IPS DF 6.9 (cell line): ENCODE measurements around the gene MIER2.

Source experiments
- DNase-seq: peaks from one replicate; pipeline ENCODE4 v3.0.0-alpha.2; 2013; ENCODE audit warnings: low read depth, low spot score
- H3K27ac ChIP-seq: one replicate; pipeline ENCODE4 v1.5.1; 2013; ENCODE audit warnings: low read length, control low read depth
- H3K27me3 ChIP-seq: 2 replicates; pipeline ENCODE4 v1.6.1; 2013; ENCODE audit warnings: mild to moderate bottlenecking, low read length; ENCODE audit not compliant: control insufficient read depth, insufficient read depth
- H3K36me3 ChIP-seq: 2 replicates; pipeline ENCODE4 v1.6.1; 2013; ENCODE audit warnings: low read length; ENCODE audit not compliant: control insufficient read depth, insufficient read depth
- H3K4me1 ChIP-seq: 2 replicates; pipeline ENCODE4 v1.6.1; 2013; ENCODE audit warnings: low read length; ENCODE audit not compliant: control insufficient read depth, insufficient read depth
- H3K4me3 ChIP-seq: 2 replicates; pipeline ENCODE4 v1.5.1; 2013; ENCODE audit warnings: mild to moderate bottlenecking, low read length
- H3K9me3 ChIP-seq: 2 replicates; pipeline ENCODE4 v1.6.1; 2013; ENCODE audit warnings: low read length, inconsistent platforms; ENCODE audit not compliant: control insufficient read depth, insufficient read depth
- WGBS: extraction: QIAGEN DNeasy Blood & Tissue Kit; methylation state at CpG from one replicate; pipeline ENCODE4 v1.1.7; 2013; ENCODE audit warnings: mixed read lengths, missing lambda C conversion rate; ENCODE audit not compliant: insufficient read length, insufficient coverage; 5-methylcytosine and 5-hydroxymethylcytosine counted together

Gene MIER2

GRCh38 chr19:378706-379105, 34.1 kb upstream of the MIER2 start:
- Histone ChIP-seq H3K4me1 (no peaks in the 10 kb centered on the region), H3K4me3 (no peak overlapping the region), H3K27me3 (no peaks in the 10 kb centered on the region), H3K36me3 (no peaks in the 10 kb centered on the region), H3K27ac (no peak overlapping the region), H3K9me3 (no peaks in the 10 kb centered on the region)
- no peak for DNase-seq
- no CpG with 5 or more reads among the region's 14 CpGs for WGBS

GRCh38 chr19:377801-378581, 33.4 kb upstream of the MIER2 start:
- DNase-seq, result no peak
- Histone ChIP-seq H3K4me3 (no peak overlapping the region), H3K4me1 (no peaks in the 10 kb centered on the region), H3K27ac (no peak overlapping the region), H3K36me3 (no peaks in the 10 kb centered on the region), H3K9me3 (no peaks in the 10 kb centered on the region), H3K27me3 (no peaks in the 10 kb centered on the region)
- WGBS, result no CpG with 5 or more reads among the region's 38 CpGs

GRCh38 chr19:376111-376470, 31.5 kb upstream of the MIER2 start:
- WGBS, result no CpG with 5 or more reads among the region's 8 CpGs
- no peaks in the 10 kb centered on the region for H3K27me3 ChIP-seq
- H3K27ac ChIP-seq, result no peak overlapping the region
- no peaks in the 10 kb centered on the region for H3K36me3 ChIP-seq
- DNase-seq, result no peak
- H3K4me3 ChIP-seq, result no peak overlapping the region
- H3K4me1 ChIP-seq, result no peaks in the 10 kb centered on the region
- no peaks in the 10 kb centered on the region for H3K9me3 ChIP-seq

DNA sequence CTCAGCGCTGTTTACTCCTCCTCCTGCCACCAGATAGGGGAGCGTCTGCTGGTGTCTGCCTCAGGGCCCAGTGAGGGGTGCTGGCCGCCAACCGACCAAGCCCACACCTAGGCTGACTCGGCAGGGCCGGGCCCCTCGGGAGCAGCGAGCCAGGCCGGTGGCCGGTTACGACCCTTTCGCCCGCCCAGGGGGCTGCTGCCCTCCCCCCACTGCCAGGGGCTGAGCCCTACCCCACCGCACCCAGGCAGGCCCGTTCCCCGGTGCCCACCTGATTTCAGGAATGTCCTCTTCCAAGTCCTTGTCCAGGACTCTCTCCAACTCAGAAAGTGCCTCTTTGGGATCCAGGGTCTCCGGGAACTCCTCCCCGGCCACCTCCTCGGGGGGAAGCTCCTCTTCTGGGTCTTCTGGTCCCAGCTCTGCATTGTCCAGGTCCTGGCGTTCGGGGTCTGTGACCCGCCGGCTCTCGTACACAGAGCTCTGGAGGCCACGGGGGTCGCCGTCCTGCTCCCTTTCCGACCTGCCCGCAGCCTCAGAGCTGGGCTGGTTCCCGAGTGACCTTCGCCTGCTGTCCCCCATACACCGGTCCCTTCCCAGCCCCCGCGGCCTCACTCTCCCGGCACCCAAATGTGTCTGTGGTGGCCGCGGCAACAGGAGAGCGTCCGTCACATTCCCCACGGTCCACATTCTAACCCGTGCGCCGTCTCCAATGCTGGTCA, 31.0 kb upstream of the MIER2 start:
- H3K4me3 ChIP-seq, result no peak overlapping the region
- H3K27me3 ChIP-seq, result no peaks in the 10 kb centered on the region
- H3K9me3 ChIP-seq, result no peaks in the 10 kb centered on the region
- H3K27ac ChIP-seq, result no peak overlapping the region
- DNase-seq, result no peak
- H3K4me1 ChIP-seq, result no peaks in the 10 kb centered on the region
- WGBS, result no CpG with 5 or more reads among the region's 43 CpGs
- no peaks in the 10 kb centered on the region for H3K36me3 ChIP-seq

DNA sequence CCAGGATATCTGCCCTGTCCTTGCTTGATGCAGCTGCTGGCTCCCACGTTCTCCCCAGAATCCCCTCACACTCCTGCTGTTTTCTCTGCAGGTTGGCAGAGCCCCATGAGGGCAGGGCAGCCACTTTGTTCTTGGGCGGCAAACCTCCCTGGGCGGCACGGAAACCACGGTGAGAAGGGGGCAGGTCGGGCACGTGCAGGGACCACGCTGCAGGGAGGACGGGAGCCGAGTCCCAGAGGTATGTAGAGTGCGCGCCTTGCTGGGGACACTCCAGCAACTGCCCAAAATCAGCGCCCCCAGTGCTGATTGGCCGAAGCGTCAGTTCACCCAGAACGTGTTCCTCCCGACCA, 30.3 kb upstream of the MIER2 start:
- H3K27ac ChIP-seq, result no peak overlapping the region
- DNase-seq, result no peak
- H3K36me3 ChIP-seq, result no peaks in the 10 kb centered on the region
- H3K4me1 ChIP-seq, result no peaks in the 10 kb centered on the region
- no peaks in the 10 kb centered on the region for H3K9me3 ChIP-seq
- WGBS, result no CpG with 5 or more reads among the region's 17 CpGs
- H3K4me3 ChIP-seq, result no peak overlapping the region
- H3K27me3 ChIP-seq, result no peaks in the 10 kb centered on the region

GRCh38 chr19:374183-374885, 29.7 kb upstream of the MIER2 start:
- Histone ChIP-seq H3K4me1 (no peaks in the 10 kb centered on the region), H3K27ac (no peak overlapping the region), H3K27me3 (no peaks in the 10 kb centered on the region), H3K36me3 (no peaks in the 10 kb centered on the region), H3K4me3 (no peak overlapping the region), H3K9me3 (no peaks in the 10 kb centered on the region)
- no peak for DNase-seq
- WGBS, result no CpG with 5 or more reads among the region's 23 CpGs

- H3K9me3 ChIP-seq, result no peaks in the 10 kb centered on the region
- no peaks in the 10 kb centered on the region for H3K4me1 ChIP-seq
- H3K27me3 ChIP-seq, result no peaks in the 10 kb centered on the region
- no peaks in the 10 kb centered on the region for H3K36me3 ChIP-seq
- no peak overlapping the region for H3K27ac ChIP-seq
- no CpG with 5 or more reads among the region's 24 CpGs for WGBS
- H3K4me3 ChIP-seq, result no peak overlapping the region
- no peak for DNase-seq
These were observed 29.0 kb upstream of the MIER2 start for GRCh38 chr19:373391-374182.

DNA sequence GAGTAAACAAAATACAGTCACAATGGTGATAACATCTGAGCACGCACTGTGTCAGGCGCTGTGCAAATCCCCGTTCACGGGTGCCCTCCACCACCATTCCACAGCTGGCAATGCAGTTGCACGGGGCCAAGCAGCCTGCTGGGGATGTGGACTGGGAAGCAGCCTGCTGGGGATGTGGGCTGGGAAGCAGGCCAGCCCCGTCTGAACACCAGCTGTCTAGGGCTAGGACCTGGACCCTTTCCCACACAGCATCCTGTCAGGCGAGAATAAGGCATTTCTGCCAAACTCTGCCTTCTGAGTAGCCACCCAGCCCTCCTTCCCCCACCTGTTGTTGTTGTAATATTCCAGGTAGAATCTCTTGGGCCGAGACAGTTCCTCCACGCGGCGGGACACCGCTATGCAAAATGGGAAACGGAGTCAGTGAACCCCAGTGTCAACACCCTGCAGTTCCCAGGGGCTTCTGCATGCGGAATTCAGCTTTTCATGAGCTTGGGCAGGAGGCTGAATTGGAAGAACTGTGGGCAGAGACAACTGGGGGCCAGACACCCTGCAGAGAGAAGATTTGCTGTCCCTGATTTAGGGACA, 27.8 kb upstream of the MIER2 start:
- Histone ChIP-seq H3K4me3 (no peak overlapping the region), H3K27ac (no peak overlapping the region), H3K9me3 (no peaks in the 10 kb centered on the region), H3K4me1 (no peaks in the 10 kb centered on the region), H3K27me3 (no peaks in the 10 kb centered on the region), H3K36me3 (no peaks in the 10 kb centered on the region)
- no peak for DNase-seq
- WGBS, result no CpG with 5 or more reads among the region's 14 CpGs

- Histone ChIP-seq H3K4me1 (no peaks in the 10 kb centered on the region), H3K27me3 (no peaks in the 10 kb centered on the region), H3K4me3 (no peak overlapping the region), H3K36me3 (no peaks in the 10 kb centered on the region), H3K27ac (no peak overlapping the region), H3K9me3 (no peaks in the 10 kb centered on the region)
- no peak for DNase-seq
- no CpG with 5 or more reads among the region's 17 CpGs for WGBS
These were observed 27.0 kb upstream of the MIER2 start for GRCh38 chr19:371501-372168.
